ENCODE results near the gene HIKESHI.

DNA sequence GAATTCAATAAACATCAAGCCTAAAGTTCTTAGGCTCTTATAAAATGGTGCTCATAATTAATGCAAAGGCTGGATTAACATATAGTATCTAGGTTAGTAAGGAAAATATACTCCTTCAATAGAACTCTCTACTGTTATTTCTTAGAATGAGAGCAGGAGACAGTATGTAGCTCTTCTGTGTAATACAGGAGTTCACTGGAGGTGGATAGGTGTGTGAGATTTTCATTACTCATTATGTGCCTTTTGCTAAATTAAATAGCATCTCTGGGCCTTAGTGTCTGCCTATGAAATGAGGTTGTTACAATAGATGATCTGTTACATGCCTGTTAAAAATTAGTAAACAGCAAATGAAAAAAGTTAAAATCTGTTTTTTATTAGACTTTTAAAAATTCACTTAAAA lies 36.8 kb upstream of the HIKESHI start:
- TF ChIP-seq, protein P1, sequence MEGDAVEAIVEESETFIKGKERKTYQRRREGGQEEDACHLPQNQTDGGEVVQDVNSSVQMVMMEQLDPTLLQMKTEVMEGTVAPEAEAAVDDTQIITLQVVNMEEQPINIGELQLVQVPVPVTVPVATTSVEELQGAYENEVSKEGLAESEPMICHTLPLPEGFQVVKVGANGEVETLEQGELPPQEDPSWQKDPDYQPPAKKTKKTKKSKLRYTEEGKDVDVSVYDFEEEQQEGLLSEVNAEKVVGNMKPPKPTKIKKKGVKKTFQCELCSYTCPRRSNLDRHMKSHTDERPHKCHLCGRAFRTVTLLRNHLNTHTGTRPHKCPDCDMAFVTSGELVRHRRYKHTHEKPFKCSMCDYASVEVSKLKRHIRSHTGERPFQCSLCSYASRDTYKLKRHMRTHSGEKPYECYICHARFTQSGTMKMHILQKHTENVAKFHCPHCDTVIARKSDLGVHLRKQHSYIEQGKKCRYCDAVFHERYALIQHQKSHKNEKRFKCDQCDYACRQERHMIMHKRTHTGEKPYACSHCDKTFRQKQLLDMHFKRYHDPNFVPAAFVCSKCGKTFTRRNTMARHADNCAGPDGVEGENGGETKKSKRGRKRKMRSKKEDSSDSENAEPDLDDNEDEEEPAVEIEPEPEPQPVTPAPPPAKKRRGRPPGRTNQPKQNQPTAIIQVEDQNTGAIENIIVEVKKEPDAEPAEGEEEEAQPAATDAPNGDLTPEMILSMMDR (IDR thresholded peaks at IDR 0.05) = no peak
- TF ChIP-seq, protein P2, sequence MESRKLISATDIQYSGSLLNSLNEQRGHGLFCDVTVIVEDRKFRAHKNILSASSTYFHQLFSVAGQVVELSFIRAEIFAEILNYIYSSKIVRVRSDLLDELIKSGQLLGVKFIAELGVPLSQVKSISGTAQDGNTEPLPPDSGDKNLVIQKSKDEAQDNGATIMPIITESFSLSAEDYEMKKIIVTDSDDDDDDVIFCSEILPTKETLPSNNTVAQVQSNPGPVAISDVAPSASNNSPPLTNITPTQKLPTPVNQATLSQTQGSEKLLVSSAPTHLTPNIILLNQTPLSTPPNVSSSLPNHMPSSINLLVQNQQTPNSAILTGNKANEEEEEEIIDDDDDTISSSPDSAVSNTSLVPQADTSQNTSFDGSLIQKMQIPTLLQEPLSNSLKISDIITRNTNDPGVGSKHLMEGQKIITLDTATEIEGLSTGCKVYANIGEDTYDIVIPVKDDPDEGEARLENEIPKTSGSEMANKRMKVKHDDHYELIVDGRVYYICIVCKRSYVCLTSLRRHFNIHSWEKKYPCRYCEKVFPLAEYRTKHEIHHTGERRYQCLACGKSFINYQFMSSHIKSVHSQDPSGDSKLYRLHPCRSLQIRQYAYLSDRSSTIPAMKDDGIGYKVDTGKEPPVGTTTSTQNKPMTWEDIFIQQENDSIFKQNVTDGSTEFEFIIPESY (IDR thresholded peaks at IDR 0.05; ENCODE audit: borderline replicate concordance, low read depth) = no peak
- TF ChIP-seq EP300 (IDR thresholded peaks at IDR 0.05; ENCODE audit: borderline replicate concordance in 1 of 2, low read depth in 1 of 2, low read length in 1 of 2) (no peak), GATA2 (CRISPR knock-in tag; IDR thresholded peaks at IDR 0.05) (no peak), EZH2phosphoT487 (IDR thresholded peaks at IDR 0.05; ENCODE audit: borderline replicate concordance, low read depth) (no peak)

Measured in SK-N-SH (cell line).